Effector memory CD4-positive, alpha-beta T cell (primary cell): ENCODE measurements around the gene ERMAP.

Experiments used
- DNase-seq, 3 donors: peaks; one replicate each; pipeline ENCODE4 v3.0.0-alpha.2; 2020
- H3K27ac ChIP-seq: 2 replicates; pipeline ENCODE4 v1.7.0; 2013; ENCODE audit warnings: mild to moderate bottlenecking, low read length, moderate library complexity; ENCODE audit not compliant: insufficient read depth, poor library complexity, severe bottlenecking
- H3K27me3 ChIP-seq: replicated peaks from 2 replicates; pipeline ENCODE4 v1.7.0; 2013; ENCODE audit warnings: mild to moderate bottlenecking, low read length; ENCODE audit not compliant: insufficient read depth, control insufficient read depth, poor library complexity, severe bottlenecking
- H3K36me3 ChIP-seq: 2 replicates; pipeline ENCODE4 v1.7.0; 2013; ENCODE audit warnings: mild to moderate bottlenecking, low read length, moderate library complexity; ENCODE audit not compliant: control insufficient read depth, insufficient read depth
- H3K4me1 ChIP-seq: 2 replicates; pipeline ENCODE4 v1.7.0; 2013; ENCODE audit warnings: low read length, mild to moderate bottlenecking; ENCODE audit not compliant: control insufficient read depth, insufficient read depth, poor library complexity, severe bottlenecking
- H3K4me3 ChIP-seq: 2 replicates; pipeline ENCODE4 v1.7.0; 2013; ENCODE audit warnings: low read length, low read depth, mild to moderate bottlenecking; ENCODE audit not compliant: insufficient read depth, poor library complexity, severe bottlenecking
- H3K9me3 ChIP-seq: 2 replicates; pipeline ENCODE4 v1.7.0; 2013; ENCODE audit warnings: mild to moderate bottlenecking, low read length, moderate library complexity; ENCODE audit not compliant: control insufficient read depth

The ERMAP gene

DNA sequence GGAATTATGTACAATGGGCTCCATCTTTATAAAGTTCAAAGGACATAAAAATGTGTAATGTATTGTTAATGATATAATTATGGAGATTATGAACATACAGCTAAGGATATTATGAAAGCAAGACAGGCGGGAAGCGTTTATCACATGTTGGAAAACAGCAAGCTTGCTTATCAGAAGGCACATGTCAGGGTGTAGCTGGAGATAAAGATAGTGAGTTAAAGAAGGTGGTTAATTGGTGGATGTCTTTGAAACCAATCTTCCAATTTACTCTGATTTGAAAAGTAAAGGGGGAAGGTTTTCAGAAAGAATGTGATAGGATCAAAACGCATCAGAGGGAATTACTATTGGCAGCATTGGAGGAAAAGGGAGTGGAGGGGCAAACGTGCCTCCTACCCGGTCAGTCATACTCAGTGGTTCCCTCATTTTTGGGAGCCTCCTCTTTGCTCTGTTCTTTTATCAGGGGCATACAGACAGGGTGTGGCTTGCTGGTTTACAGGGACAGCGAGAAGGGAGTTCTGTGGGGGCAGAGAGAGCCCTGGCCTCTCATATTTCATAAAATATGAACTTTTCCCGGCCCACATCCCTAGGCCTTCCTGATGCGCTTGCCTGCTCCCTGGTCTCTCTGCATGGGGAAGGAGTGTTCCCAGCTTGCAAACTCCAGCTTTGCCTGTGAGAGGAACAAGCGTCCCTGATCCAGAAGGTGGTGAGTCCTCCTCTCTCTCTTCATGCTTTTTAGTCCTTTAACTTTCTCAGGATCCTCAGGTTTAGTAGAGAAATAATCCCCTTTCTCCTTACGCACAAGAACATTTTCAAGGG lies 8.3 kb downstream of the ERMAP start:
- Histone ChIP-seq H3K4me3 (no peak overlapping the region), H3K4me1 (no peaks in the 10 kb centered on the region), H3K27ac (no peak overlapping the region), H3K9me3 (no peaks in the 10 kb centered on the region), H3K27me3 (no peaks in the 10 kb centered on the region), H3K36me3 (no peaks in the 10 kb centered on the region)
- no peak for DNase-seq

DNA sequence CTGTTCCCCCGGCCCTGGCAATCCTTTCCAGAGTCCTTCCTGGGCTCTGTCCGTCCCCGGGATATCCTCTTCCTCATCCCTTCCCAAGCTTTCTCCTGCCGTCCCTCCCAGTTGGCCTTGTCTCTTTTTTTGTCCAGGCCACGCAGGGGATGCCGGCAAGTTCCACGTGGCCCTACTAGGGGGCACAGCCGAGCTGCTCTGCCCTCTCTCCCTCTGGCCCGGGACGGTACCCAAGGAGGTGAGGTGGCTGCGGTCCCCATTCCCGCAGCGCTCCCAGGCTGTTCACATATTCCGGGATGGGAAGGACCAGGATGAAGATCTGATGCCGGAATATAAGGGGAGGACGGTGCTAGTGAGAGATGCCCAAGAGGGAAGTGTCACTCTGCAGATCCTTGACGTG lies 13.7 kb downstream of the ERMAP start:
- H3K27me3 ChIP-seq, result no peaks in the 10 kb centered on the region
- DNase-seq, result no peak
- no peaks in the 10 kb centered on the region for H3K4me1 ChIP-seq
- H3K9me3 ChIP-seq, result no peaks in the 10 kb centered on the region
- no peaks in the 10 kb centered on the region for H3K36me3 ChIP-seq
- no peak overlapping the region for H3K4me3 ChIP-seq
- no peak overlapping the region for H3K27ac ChIP-seq

DNA sequence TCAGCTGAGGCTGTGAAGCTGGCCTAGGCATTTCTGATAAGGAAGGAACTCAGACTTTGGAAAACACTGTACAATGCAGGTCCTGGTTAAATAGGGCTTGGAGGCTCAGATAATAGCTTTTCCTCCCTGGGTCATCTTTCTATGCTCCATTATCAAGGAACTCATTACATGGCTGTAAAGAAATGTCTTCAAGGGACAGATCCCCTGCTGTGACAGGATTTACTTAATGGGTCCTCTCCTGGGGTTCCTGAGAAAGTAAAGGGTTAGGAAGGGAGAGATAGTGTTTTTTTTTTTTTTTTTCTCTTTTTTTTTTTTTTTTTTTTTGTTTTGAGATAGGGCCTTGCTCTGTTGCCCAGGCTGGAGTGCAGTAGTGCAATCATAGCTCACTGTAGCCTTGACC lies 14.4 kb downstream of the ERMAP start:
- no peak for DNase-seq
- Histone ChIP-seq H3K9me3 (no peaks in the 10 kb centered on the region), H3K36me3 (no peaks in the 10 kb centered on the region), H3K27ac (no peak overlapping the region), H3K27me3 (no peaks in the 10 kb centered on the region), H3K4me3 (no peak overlapping the region), H3K4me1 (no peaks in the 10 kb centered on the region)

DNA sequence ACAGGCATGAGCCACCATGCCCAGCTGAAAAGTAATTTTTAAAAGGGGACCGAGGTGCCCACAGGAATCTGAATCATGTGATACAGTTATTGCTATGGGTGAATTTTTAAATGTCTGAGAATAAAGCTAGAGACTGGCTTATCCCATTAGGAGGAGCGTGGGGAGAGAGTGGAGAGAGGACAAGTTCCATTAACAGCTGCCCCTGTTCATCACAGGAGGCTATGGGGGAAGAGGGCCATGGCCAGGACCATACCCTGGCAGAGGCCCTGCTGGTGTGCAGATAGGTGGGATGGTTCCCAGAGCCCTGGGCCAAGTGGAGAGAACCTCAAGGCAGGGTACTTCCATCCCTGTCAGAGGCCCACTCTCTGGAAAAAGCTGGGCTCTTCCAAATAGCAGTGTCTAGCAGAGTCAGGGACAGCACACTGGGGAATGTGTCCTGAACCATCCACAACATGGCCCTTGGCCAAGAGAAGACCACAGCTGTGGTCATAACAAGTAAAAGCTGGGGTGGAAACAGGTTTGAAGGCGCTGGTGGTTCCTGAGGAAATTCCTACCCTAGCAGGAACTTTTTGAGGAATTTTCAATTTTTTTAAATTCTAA lies 15.8 kb downstream of the ERMAP start:
- no peak for DNase-seq
- Histone ChIP-seq H3K27me3 (no peaks in the 10 kb centered on the region), H3K9me3 (no peaks in the 10 kb centered on the region), H3K4me3 (no peak overlapping the region), H3K36me3 (no peaks in the 10 kb centered on the region), H3K27ac (no peak overlapping the region), H3K4me1 (no peaks in the 10 kb centered on the region)

DNA sequence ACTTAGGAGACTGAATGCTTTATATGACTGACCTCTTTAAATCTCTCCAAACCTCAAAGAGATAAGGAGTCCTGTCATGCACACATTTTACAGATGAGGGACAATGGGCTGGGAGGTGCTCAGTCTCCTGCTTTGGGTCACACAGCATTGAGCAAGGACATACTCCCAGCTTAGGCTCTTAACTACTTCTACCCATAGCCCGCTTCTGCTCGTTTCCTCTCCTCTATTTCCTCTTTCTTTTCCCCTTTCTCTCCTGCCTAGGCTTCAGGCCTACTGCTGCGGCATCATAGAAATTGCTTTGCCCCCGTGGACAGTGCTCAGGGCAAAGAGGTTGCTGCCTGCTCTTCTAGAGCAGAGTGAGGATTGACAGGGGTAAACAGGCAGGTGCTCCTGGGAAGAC lies 17.1 kb downstream of the ERMAP start:
- Histone ChIP-seq H3K36me3 (no peaks in the 10 kb centered on the region), H3K27me3 (no peaks in the 10 kb centered on the region), H3K27ac (no peak overlapping the region), H3K9me3 (no peaks in the 10 kb centered on the region), H3K4me3 (no peak overlapping the region), H3K4me1 (no peaks in the 10 kb centered on the region)
- DNase-seq, result no peak

DNA sequence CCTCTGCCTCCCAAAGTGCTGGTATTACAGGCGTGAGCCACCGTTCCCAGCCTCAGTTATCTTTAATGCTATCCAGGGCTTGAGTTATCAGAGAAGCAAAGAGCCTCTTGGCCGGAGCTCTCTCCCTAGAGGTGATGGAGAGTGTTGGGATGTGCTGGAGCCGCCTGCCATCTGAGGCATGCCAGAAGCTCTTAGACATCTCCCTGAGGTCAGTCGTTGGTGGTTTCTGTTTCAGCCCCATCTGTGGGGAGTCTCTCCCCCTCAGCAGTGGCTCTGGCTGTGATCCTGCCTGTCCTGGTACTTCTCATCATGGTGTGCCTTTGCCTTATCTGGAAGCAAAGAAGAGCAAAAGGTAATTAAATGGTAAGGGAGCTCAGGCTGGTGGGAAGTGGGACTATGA lies 17.9 kb downstream of the ERMAP start:
- Histone ChIP-seq H3K36me3 (no peaks in the 10 kb centered on the region), H3K4me3 (no peak overlapping the region), H3K27ac (no peak overlapping the region), H3K27me3 (no peaks in the 10 kb centered on the region), H3K9me3 (no peaks in the 10 kb centered on the region), H3K4me1 (no peaks in the 10 kb centered on the region)
- no peak for DNase-seq

DNA sequence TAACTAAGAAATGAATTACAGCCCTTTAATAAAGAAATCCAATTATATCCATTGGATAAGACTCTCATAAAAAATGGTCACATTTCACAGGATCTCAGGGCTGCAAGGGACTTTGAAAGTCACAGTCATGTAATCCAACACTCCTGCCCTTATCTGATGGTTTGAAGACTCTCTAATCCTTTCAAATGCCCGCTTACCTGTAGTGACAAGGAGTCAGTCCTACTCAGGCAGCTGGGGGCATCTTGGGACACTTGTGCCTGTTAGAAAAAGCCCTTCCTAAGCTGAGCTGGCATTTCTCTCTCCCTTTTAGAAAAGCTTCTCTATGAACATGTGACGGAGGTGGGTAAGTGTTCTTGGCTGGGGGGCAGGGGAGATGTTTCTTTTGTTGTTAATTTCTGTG lies 18.5 kb downstream of the ERMAP start:
- no peak for DNase-seq
- H3K36me3 ChIP-seq, result no peaks in the 10 kb centered on the region
- H3K27me3 ChIP-seq, result no peaks in the 10 kb centered on the region
- H3K27ac ChIP-seq, result no peak overlapping the region
- no peak overlapping the region for H3K4me3 ChIP-seq
- H3K9me3 ChIP-seq, result no peaks in the 10 kb centered on the region
- no peaks in the 10 kb centered on the region for H3K4me1 ChIP-seq

DNA sequence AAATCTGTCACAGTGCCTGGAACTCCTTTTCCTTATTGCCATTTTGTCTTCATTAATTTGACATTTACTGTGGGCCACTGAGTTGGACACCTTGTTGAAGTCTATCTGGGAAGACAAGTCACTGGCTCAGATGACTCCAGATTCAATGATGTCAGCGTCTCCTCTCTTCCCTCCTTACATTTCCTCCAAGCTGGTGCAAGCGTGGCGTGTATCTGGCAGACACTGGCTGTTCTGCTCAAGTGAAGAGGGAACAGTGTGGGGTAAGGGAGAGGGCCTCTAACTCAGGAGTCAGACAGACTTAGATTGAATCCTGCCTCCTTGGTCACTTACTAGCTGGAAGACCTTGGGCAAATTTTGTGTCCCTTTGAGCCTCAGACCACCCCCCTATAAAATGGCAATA lies 20.8 kb downstream of the ERMAP start:
- Histone ChIP-seq H3K27ac (no peak overlapping the region), H3K4me3 (no peak overlapping the region), H3K9me3 (no peaks in the 10 kb centered on the region), H3K4me1 (no peaks in the 10 kb centered on the region), H3K36me3 (no peaks in the 10 kb centered on the region), H3K27me3 (no peaks in the 10 kb centered on the region)
- DNase-seq, result no peak

DNA sequence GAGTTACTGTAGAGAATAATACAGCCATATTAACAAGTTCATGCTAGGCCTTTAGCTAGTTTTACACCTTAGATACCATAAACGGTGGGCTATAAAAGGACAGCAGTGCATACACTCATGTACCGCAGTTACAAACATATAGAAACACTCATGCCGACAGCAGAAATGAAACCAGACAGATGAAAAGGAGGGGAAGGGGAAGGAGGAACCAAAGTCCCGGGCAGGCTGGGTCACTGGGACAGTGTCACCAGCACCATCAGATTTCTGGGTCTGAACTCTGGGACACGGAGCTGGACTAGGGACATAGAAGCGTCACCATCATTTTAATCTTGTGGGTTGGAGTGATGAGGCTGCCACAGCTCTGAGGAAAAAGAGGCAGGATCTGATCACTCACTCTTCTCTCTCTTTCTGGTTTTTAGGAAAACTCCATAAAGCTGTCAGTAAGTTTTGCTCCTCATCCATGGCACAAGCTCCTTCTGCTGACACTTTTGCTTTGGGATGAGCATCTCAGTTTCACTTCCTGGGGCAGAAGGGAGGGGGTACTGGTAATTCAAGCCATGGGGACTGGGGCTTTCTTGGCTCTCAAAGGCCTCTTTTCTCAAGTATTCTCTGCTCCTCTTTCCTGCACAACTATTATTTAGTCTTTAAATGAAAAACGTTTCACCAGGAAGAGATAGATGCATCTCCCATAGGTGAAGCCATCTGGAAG lies 21.7 kb downstream of the ERMAP start:
- Histone ChIP-seq H3K4me3 (no peak overlapping the region), H3K27ac (no peak overlapping the region)

DNA sequence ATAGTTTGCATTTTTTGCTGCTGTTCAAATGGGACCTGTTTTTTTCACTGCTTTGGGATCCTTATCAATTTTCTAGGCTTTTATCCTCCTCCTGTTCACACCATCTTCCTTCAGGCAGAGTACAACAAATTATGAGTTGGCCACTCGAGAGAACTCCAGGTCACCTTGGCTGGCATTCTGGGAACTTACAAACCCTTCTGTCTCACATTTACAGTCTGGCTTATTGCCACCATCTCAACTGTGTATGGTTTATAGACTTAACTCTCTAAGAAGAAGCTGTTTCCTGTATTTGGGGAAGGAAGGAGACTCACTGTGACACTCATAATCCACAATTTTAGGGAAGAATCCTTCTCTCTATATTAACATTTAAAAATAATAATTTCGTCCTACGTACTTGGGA lies 24.1 kb downstream of the ERMAP start:
- no peaks in the 10 kb centered on the region for H3K27me3 ChIP-seq
- no peak overlapping the region for H3K27ac ChIP-seq
- no peaks in the 10 kb centered on the region for H3K36me3 ChIP-seq
- H3K9me3 ChIP-seq, result no peaks in the 10 kb centered on the region
- no peak for DNase-seq
- no peaks in the 10 kb centered on the region for H3K4me1 ChIP-seq
- no peak overlapping the region for H3K4me3 ChIP-seq

More for the DNA sequence above, 21.7 kb downstream of the ERMAP start:
- no peaks in the 10 kb centered on the region for H3K4me1 ChIP-seq
- H3K27me3 ChIP-seq, result no peaks in the 10 kb centered on the region
- no peaks in the 10 kb centered on the region for H3K36me3 ChIP-seq
- no peak for DNase-seq
- no peaks in the 10 kb centered on the region for H3K9me3 ChIP-seq
